GM21786 (cell line): ENCODE measurements around the gene RAB33A.
"Not testable (repeated sequence)": the region's sequence is repeated elsewhere in the genome, so short reads cannot be mapped to it uniquely, and the experiment has no call there.

Source experiments
- ATAC-seq: cut with Tn5 transposase; IDR thresholded peaks from one replicate; pipeline ENCODE4 v1.9.1; 2021; ENCODE audit not compliant: unreplicated experiment

Gene RAB33A

GRCh38 chrX:130231184-130231583 is 59.4 kb downstream of the RAB33A start:
- not testable (repeated sequence) for ATAC-seq
